GM18511 (cell line): Measurements from ENCODE around the gene MCM9.
A peak's percentile ranks its signal among the peaks of the same experiment; 100 is the strongest.
"Not testable (repeated sequence)": the region's sequence is repeated elsewhere in the genome, so short reads cannot be mapped to it uniquely, and the experiment has no call there.

ENCODE experiments used
- ATAC-seq: cut with Tn5 transposase; IDR thresholded peaks from one replicate; pipeline ENCODE4 v1.9.1; 2021; ENCODE audit warnings: mild to moderate bottlenecking, moderate library complexity; ENCODE audit not compliant: unreplicated experiment

Gene MCM9

GRCh38 chr6:118808793-118809638, 125.9 kb downstream of the MCM9 start:
- ATAC-seq = peak; percentile 47

- ATAC-seq = no peak
Measured at GRCh38 chr6:118804091-118804490, 130.9 kb downstream of the MCM9 start.

GRCh38 chr6:118801257-118801656, 133.7 kb downstream of the MCM9 start:
- no peak for ATAC-seq

- peak; percentile 96 for ATAC-seq
Measured at GRCh38 chr6:118800394-118801071, 134.4 kb downstream of the MCM9 start.

GRCh38 chr6:118799826-118800225, 135.1 kb downstream of the MCM9 start:
- ATAC-seq = no peak

- ATAC-seq = not testable (repeated sequence)
Measured at GRCh38 chr6:118796548-118796947, 138.4 kb downstream of the MCM9 start.

- ATAC-seq = no peak
Measured at GRCh38 chr6:118791499-118791898, 143.5 kb downstream of the MCM9 start.

- no peak for ATAC-seq
Measured at GRCh38 chr6:118789954-118790353, 145.0 kb downstream of the MCM9 start.

- no peak for ATAC-seq
Measured at GRCh38 chr6:118789419-118789818, 145.5 kb downstream of the MCM9 start.

- ATAC-seq = no peak
Measured at GRCh38 chr6:118788702-118789101, 146.3 kb downstream of the MCM9 start.

GRCh38 chr6:118787724-118788423, 147.1 kb downstream of the MCM9 start:
- no peak for ATAC-seq

- ATAC-seq = no peak
Measured at GRCh38 chr6:118786596-118787453, 148.1 kb downstream of the MCM9 start.

- ATAC-seq = no peak
Measured at GRCh38 chr6:118785601-118786000, 149.4 kb downstream of the MCM9 start.

- no peak for ATAC-seq
Measured at GRCh38 chr6:118784641-118785164, 150.3 kb downstream of the MCM9 start.

- no peak for ATAC-seq
Measured at GRCh38 chr6:118783931-118784550, 150.9 kb downstream of the MCM9 start.

- ATAC-seq = no peak
Measured at GRCh38 chr6:118782651-118783050, 152.3 kb downstream of the MCM9 start.

GRCh38 chr6:118781897-118782296, 153.1 kb downstream of the MCM9 start:
- ATAC-seq = no peak

- no peak for ATAC-seq
Measured at GRCh38 chr6:118780668-118781067, 154.3 kb downstream of the MCM9 start.

- ATAC-seq = peak; percentile 89
Measured at GRCh38 chr6:118776607-118777549, 158.1 kb downstream of the MCM9 start.
